ENCODE data around the gene SEC31A. TPM values are rescaled to one million over a fixed set of nuclear protein-coding genes. Genes with fewer than 3 reads are reported as not detected.

SEC31A gene
- polyA plus RNA-seq, 3 donors: 74.8 to 120 (median 107) TPM

DNA sequence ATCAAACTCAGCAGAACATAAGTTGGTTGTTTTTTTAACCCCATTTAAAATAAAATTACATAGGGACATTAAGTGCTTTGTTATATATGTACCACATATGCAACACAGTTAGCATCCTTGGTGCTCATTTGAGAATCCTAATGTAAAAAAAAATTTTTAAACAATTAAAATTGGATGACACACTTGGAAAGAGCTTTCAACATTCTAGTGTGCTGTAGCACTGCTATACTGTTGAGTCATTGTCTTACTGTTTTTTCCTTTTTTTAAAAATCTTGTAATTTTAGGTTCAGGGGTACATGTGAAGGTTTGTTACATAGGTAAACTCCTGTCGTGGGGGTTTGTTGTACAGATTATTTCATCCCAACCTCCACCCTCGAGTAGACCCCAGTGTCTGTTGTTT is 22.4 kb upstream of the SEC31A start:
- Mint-ChIP-seq H3K36me3 (peaks cover 20 to 30% of the 10 kb centered on the region in 2 donors), H3K9me3 (peaks cover 0 to 4% (median 0%) of the 10 kb centered on the region in 7 donors), H3K4me1 (no peaks in the 10 kb centered on the region), H3K4me3 (no peak overlapping the region), H3K27ac (peak overlapping the region in 1 of 7 donors; percentile 72), H3K27me3 (ENCODE audit: low read depth in 3 of 3) (no peaks in the 10 kb centered on the region)
- TF ChIP-seq, protein P1, sequence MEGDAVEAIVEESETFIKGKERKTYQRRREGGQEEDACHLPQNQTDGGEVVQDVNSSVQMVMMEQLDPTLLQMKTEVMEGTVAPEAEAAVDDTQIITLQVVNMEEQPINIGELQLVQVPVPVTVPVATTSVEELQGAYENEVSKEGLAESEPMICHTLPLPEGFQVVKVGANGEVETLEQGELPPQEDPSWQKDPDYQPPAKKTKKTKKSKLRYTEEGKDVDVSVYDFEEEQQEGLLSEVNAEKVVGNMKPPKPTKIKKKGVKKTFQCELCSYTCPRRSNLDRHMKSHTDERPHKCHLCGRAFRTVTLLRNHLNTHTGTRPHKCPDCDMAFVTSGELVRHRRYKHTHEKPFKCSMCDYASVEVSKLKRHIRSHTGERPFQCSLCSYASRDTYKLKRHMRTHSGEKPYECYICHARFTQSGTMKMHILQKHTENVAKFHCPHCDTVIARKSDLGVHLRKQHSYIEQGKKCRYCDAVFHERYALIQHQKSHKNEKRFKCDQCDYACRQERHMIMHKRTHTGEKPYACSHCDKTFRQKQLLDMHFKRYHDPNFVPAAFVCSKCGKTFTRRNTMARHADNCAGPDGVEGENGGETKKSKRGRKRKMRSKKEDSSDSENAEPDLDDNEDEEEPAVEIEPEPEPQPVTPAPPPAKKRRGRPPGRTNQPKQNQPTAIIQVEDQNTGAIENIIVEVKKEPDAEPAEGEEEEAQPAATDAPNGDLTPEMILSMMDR (IDR thresholded peaks at IDR 0.05): no peak
- no peak for DNase-seq
- Histone ChIP-seq H3K4me3 (replicated peaks in 1 of 3; ENCODE audit: low read depth in 2 of 3, low read length in 3 of 3) (no peak overlapping the region), H2AFZ (ENCODE audit: insufficient read depth, low read depth, low read length, poor library complexity, severe bottlenecking) (no peak overlapping the region), H3K9me3 (replicated peaks in 1 of 2; ENCODE audit: control insufficient read depth in 1 of 2, insufficient read depth in 1 of 2, low read length in 2 of 2) (no peaks in the 10 kb centered on the region), H3K9ac (ENCODE audit: insufficient read depth, low read length, poor library complexity, severe bottlenecking) (no peak overlapping the region), H3K79me2 (ENCODE audit: insufficient read depth, low read length) (no peaks in the 10 kb centered on the region), H3K27me3 (ENCODE audit: control insufficient read depth in 2 of 2, insufficient read depth in 2 of 2, low read length in 2 of 2) (no peaks in the 10 kb centered on the region), H3K4me1 (ENCODE audit: control insufficient read depth in 1 of 2, insufficient read depth in 2 of 2, low read length in 2 of 2) (no peaks in the 10 kb centered on the region), H3K36me3 (replicated peaks in 1 of 2; ENCODE audit: control insufficient read depth in 1 of 2, insufficient read depth in 2 of 2, low read length in 2 of 2) (peaks cover 2 to 31% of the 10 kb centered on the region in 2 donors), H3K27ac (ENCODE audit: low read depth in 1 of 2, low read length in 2 of 2) (no peak overlapping the region), H4K20me1 (ENCODE audit: insufficient read depth, low read length) (no peaks in the 10 kb centered on the region), H3K4me2 (replicated peaks; ENCODE audit: extremely low read depth, low read length, poor library complexity, severe bottlenecking) (no peak overlapping the region)
- intact Hi-C loops (cut with micrococcal nuclease): no loop called here
- whole genome bisulfite sequencing (ENCODE audit: insufficient coverage): no CpG with 5 or more reads among the region's 2 CpGs

DNA sequence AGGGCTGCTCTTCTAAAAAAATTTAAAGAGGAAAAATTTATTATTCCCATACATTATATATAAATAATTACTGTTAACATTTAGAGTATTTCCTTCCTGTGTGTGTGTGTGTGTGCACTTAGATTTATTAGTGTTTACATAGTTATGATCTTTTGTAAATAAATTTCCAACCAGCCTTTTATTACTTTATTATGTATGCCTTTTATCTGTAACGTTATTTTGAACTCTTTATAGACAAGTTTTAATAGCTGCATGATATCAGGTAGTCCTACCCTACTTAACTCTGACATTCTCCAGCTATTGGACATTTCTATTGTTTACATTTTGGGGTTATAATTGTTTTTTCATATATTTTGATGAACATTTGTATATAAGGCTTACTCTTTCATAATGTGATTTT is 18.4 kb upstream of the SEC31A start:
- no peaks in the 10 kb centered on the region for H3K27me3 Mint-ChIP-seq (ENCODE audit: low read depth in 3 of 3)
- H3K36me3 Mint-ChIP-seq: peaks cover 16 to 21% of the 10 kb centered on the region in 2 donors
- no peak overlapping the region for H3K4me3 Mint-ChIP-seq
- intact Hi-C loops (cut with micrococcal nuclease): loop anchor here (10.0 kb wide), 2 partner anchors 55 to 475 kb away; partner anchors contain the start of genes ENOPH1 (in 1 of the 2) and HNRNPDL (in 1 of the 2)
- H2AFZ ChIP-seq (ENCODE audit: insufficient read depth, low read depth, low read length, poor library complexity, severe bottlenecking): no peak overlapping the region
- no peak overlapping the region for H3K27ac ChIP-seq (ENCODE audit: low read depth in 1 of 2, low read length in 2 of 2)
- peaks cover 5% of the 10 kb centered on the region for H3K4me1 Mint-ChIP-seq
- H3K9me3 ChIP-seq (replicated peaks in 1 of 2; ENCODE audit: control insufficient read depth in 1 of 2, insufficient read depth in 1 of 2, low read length in 2 of 2): no peaks in the 10 kb centered on the region
- no peak overlapping the region for H3K4me3 ChIP-seq (replicated peaks in 1 of 3; ENCODE audit: low read depth in 2 of 3, low read length in 3 of 3)
- no peaks in the 10 kb centered on the region for H3K4me1 ChIP-seq (ENCODE audit: control insufficient read depth in 1 of 2, insufficient read depth in 2 of 2, low read length in 2 of 2)
- no peak overlapping the region for H3K27ac Mint-ChIP-seq
- DNase-seq: no peak
- no peaks in the 10 kb centered on the region for H3K27me3 ChIP-seq (ENCODE audit: control insufficient read depth in 2 of 2, insufficient read depth in 2 of 2, low read length in 2 of 2)
- H3K9me3 Mint-ChIP-seq: peaks cover 0 to 4% (median 0%) of the 10 kb centered on the region in 7 donors
- no CpG with 5 or more reads among the region's 1 CpG for WGBS (ENCODE audit: insufficient coverage)
- H4K20me1 ChIP-seq (ENCODE audit: insufficient read depth, low read length): no peaks in the 10 kb centered on the region
- TF ChIP-seq, protein P1 (IDR thresholded peaks at IDR 0.05): no peak
- H3K9ac ChIP-seq (ENCODE audit: insufficient read depth, low read length, poor library complexity, severe bottlenecking): no peak overlapping the region
- H3K4me2 ChIP-seq (replicated peaks; ENCODE audit: extremely low read depth, low read length, poor library complexity, severe bottlenecking): no peak overlapping the region
- H3K79me2 ChIP-seq (ENCODE audit: insufficient read depth, low read length): no peaks in the 10 kb centered on the region
- H3K36me3 ChIP-seq (replicated peaks in 1 of 2; ENCODE audit: control insufficient read depth in 1 of 2, insufficient read depth in 2 of 2, low read length in 2 of 2): peaks cover 7 to 34% of the 10 kb centered on the region in 2 donors

Data from CD14-positive monocyte (primary cell).